ENCODE measurements around the gene PKHD1. TPM values are rescaled to one million over a fixed set of nuclear protein-coding genes. Genes with fewer than 3 reads are reported as not detected.

The PKHD1 gene
- total and polyA plus RNA-seq, 2 donors (not counting 1 experiment from before 2014, with no cell fraction given) = not detected

DNA sequence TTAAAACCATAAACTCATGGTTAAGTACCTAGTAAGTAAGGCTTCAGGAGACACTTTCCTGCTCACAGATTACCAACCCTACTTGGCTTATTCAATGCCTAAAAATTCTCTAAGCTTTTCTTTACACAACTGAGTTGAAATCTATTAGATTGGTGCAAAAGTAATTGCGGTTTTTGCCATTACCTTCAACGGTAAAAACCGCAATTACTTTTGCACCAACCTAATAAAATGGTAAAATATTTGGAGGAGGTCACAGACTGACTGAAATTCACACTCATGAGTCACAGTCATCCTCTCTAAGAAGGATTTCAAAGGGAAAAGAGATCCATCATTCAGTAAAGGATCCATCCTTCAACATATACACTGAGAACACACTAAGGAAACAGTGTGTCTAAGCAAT lies 25.9 kb downstream of the PKHD1 start:
- peaks cover 9% of the 10 kb centered on the region in 2 donors for H3K4me1 ChIP-seq (ENCODE audit: control insufficient read depth in 2 of 2, insufficient read depth in 2 of 2, low read length in 2 of 2)
- WGBS (ENCODE audit: insufficient coverage) = no CpG with 5 or more reads among the region's 3 CpGs

DNA sequence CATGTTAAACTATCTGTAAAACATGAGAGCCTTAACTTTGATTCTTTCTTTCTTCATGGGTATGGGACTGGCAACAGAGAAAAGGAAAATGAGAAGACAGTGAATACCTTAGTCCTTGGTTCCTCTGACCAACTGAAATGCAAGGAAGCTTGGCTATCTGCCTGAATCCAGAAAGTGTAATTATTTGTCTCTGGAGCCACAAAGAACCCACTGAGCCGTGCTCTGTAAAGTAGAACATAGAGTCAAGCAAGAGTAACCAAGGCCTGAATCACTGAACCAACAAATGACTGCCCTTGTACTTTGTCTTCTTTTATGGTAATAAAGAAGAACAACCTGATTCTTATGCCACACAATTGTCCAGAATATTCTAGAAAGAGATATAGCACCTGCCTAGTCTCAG lies 27.6 kb downstream of the PKHD1 start:
- Histone ChIP-seq H3K9ac (ENCODE audit: low read length) (no peak overlapping the region), H3K4me1 (ENCODE audit: control insufficient read depth in 2 of 2, insufficient read depth in 2 of 2, low read length in 2 of 2) (peaks cover 9% of the 10 kb centered on the region in 2 donors), H3K79me2 (ENCODE audit: control insufficient read depth, insufficient read depth, low read length) (no peaks in the 10 kb centered on the region), H3K27ac (ENCODE audit: low read length in 2 of 2) (no peak overlapping the region), H3K9me3 (ENCODE audit: control extremely low read depth in 1 of 3, control insufficient read depth in 2 of 3, insufficient read depth in 1 of 3, low read length in 2 of 3) (no peaks in the 10 kb centered on the region), H2AFZ (ENCODE audit: insufficient read depth, low read depth, low read length, poor library complexity, severe bottlenecking) (no peak overlapping the region), H4K20me1 (ENCODE audit: control insufficient read depth, insufficient read depth, low read length, poor library complexity, severe bottlenecking) (no peaks in the 10 kb centered on the region), H3K36me3 (replicated peaks in 1 of 2; ENCODE audit: control extremely low read depth in 1 of 2, control insufficient read depth in 1 of 2, extremely low read depth in 1 of 2, insufficient read depth in 2 of 2, low read length in 1 of 2) (no peaks in the 10 kb centered on the region), H3K27me3 (replicated peaks in 1 of 4; ENCODE audit: control extremely low read depth in 1 of 4, control insufficient read depth in 3 of 4, insufficient read depth in 4 of 4, low read length in 3 of 4) (no peaks in the 10 kb centered on the region), H3K4me2 (replicated peaks; ENCODE audit: low read depth, low read length, poor library complexity, severe bottlenecking) (no peak overlapping the region), H3K4me3 (ENCODE audit: control extremely low read depth in 1 of 5, extremely low read depth in 1 of 5, insufficient read depth in 1 of 5, low read depth in 2 of 5, low read length in 4 of 5) (no peak overlapping the region)
- TF ChIP-seq, protein P1, sequence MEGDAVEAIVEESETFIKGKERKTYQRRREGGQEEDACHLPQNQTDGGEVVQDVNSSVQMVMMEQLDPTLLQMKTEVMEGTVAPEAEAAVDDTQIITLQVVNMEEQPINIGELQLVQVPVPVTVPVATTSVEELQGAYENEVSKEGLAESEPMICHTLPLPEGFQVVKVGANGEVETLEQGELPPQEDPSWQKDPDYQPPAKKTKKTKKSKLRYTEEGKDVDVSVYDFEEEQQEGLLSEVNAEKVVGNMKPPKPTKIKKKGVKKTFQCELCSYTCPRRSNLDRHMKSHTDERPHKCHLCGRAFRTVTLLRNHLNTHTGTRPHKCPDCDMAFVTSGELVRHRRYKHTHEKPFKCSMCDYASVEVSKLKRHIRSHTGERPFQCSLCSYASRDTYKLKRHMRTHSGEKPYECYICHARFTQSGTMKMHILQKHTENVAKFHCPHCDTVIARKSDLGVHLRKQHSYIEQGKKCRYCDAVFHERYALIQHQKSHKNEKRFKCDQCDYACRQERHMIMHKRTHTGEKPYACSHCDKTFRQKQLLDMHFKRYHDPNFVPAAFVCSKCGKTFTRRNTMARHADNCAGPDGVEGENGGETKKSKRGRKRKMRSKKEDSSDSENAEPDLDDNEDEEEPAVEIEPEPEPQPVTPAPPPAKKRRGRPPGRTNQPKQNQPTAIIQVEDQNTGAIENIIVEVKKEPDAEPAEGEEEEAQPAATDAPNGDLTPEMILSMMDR (IDR thresholded peaks at IDR 0.05) = no peak
- no peak for TF ChIP-seq EZH2 (IDR thresholded peaks at IDR 0.05; ENCODE audit: borderline replicate concordance, insufficient read depth, low read depth, low read length, poor library complexity, severe bottlenecking)
- Mint-ChIP-seq H3K4me1 (peaks cover 10% of the 10 kb centered on the region), H3K9me3 (ENCODE audit: insufficient read depth) (no peaks in the 10 kb centered on the region), H3K4me3 (no peak overlapping the region), H3K27me3 (peaks cover 4% of the 10 kb centered on the region), H3K27ac (no peak overlapping the region)
- CTCF ChIA-PET = interaction anchor here (2.8 kb wide), 1 partner anchor 10 kb away, joined by 14 read pairs; no protein-coding TSS in a partner anchor
- ATAC-seq (ENCODE audit: low read depth) = no peak
- POLR2A ChIA-PET = no interaction called here
- intact Hi-C loops (cut with micrococcal nuclease) = no loop called here
- no CpG with 5 or more reads among the region's 1 CpG for WGBS (ENCODE audit: insufficient coverage)
- no peak for DNase-seq

More for the DNA sequence above, 25.9 kb downstream of the PKHD1 start:
- Mint-ChIP-seq H3K4me3 (no peak overlapping the region), H3K27ac (no peak overlapping the region), H3K9me3 (ENCODE audit: insufficient read depth) (no peaks in the 10 kb centered on the region), H3K27me3 (no peaks in the 10 kb centered on the region), H3K4me1 (peaks cover 10% of the 10 kb centered on the region)
- Histone ChIP-seq H3K27ac (ENCODE audit: low read length in 2 of 2) (no peak overlapping the region), H3K27me3 (replicated peaks in 1 of 4; ENCODE audit: control extremely low read depth in 1 of 4, control insufficient read depth in 3 of 4, insufficient read depth in 4 of 4, low read length in 3 of 4) (no peaks in the 10 kb centered on the region), H3K4me2 (replicated peaks; ENCODE audit: low read depth, low read length, poor library complexity, severe bottlenecking) (no peak overlapping the region), H2AFZ (ENCODE audit: insufficient read depth, low read depth, low read length, poor library complexity, severe bottlenecking) (no peak overlapping the region), H3K4me3 (ENCODE audit: control extremely low read depth in 1 of 5, extremely low read depth in 1 of 5, insufficient read depth in 1 of 5, low read depth in 2 of 5, low read length in 4 of 5) (no peak overlapping the region), H3K36me3 (replicated peaks in 1 of 2; ENCODE audit: control extremely low read depth in 1 of 2, control insufficient read depth in 1 of 2, extremely low read depth in 1 of 2, insufficient read depth in 2 of 2, low read length in 1 of 2) (no peaks in the 10 kb centered on the region), H3K79me2 (ENCODE audit: control insufficient read depth, insufficient read depth, low read length) (no peaks in the 10 kb centered on the region), H4K20me1 (ENCODE audit: control insufficient read depth, insufficient read depth, low read length, poor library complexity, severe bottlenecking) (no peaks in the 10 kb centered on the region), H3K9me3 (ENCODE audit: control extremely low read depth in 1 of 3, control insufficient read depth in 2 of 3, insufficient read depth in 1 of 3, low read length in 2 of 3) (no peaks in the 10 kb centered on the region), H3K9ac (ENCODE audit: low read length) (no peak overlapping the region)
- intact Hi-C loops (cut with micrococcal nuclease) = no loop called here
- ATAC-seq (ENCODE audit: low read depth) (no peak), DNase-seq (no peak)
- ChIA-PET CTCF (interaction anchor here (1.2 to 2.8 kb wide), 2 partner anchors 12 to 40 kb away, joined by 4 to 14 read pairs; no protein-coding TSS in a partner anchor), POLR2A (no interaction called here)
- TF ChIP-seq EZH2 (IDR thresholded peaks at IDR 0.05; ENCODE audit: borderline replicate concordance, insufficient read depth, low read depth, low read length, poor library complexity, severe bottlenecking) = no peak
- TF ChIP-seq, protein P1 (IDR thresholded peaks at IDR 0.05) = no peak

All from B cell (primary cell).